GM12878 (cell line): ENCODE results near the gene IER5. TPM values are rescaled to one million over a fixed set of nuclear protein-coding genes. Genes with fewer than 3 reads are reported as not detected.

Source experiments
- ATF7 ChIP-seq: fragments of 450-650 bp; IDR thresholded peaks from 2 replicates; pipeline ENCODE4 v1.6.1; 2016; ENCODE audit warnings: low read depth, mild to moderate bottlenecking
- DPF2 ChIP-seq: fragments of 450-650 bp; IDR thresholded peaks from 2 replicates; pipeline ENCODE4 v1.6.1; 2017; ENCODE audit warnings: mild to moderate bottlenecking
- FOXM1 ChIP-seq: IDR thresholded peaks from 2 replicates; pipeline ENCODE4 v1.6.1; 2012; ENCODE audit warnings: low read depth, mild to moderate bottlenecking, inconsistent platforms, low read length, moderate library complexity
- GATAD2B ChIP-seq: fragments of 450-650 bp; conservative IDR thresholded peaks from 2 replicates; pipeline ENCODE4 v1.6.1; 2017; ENCODE audit warnings: low read depth, mild to moderate bottlenecking, moderate library complexity
- IKZF2 ChIP-seq, 2 experiments: fragments of 450-650 bp; IDR thresholded peaks; 2 replicates each; pipeline ENCODE4 v1.6.1; 2017; ENCODE audit warnings: mild to moderate bottlenecking in 2 of 2, moderate library complexity in 2 of 2
- MAX ChIP-seq: IDR thresholded peaks from 2 replicates; pipeline ENCODE4 v1.6.1; 2012; ENCODE audit warnings: low read depth, low read length, improper control_type of control experiment
- RELB ChIP-seq: fragments of 450-650 bp; IDR thresholded peaks from 2 replicates; pipeline ENCODE4 v1.6.1; 2017; ENCODE audit warnings: low read depth, mild to moderate bottlenecking, moderate library complexity
- SPI1 ChIP-seq: IDR thresholded peaks from 2 replicates; pipeline ENCODE4 v1.6.1; 2011; ENCODE audit warnings: low read depth, mild to moderate bottlenecking, low read length, moderate library complexity, borderline replicate concordance; ENCODE audit not compliant: insufficient read depth
- STAT1 ChIP-seq: fragments of 450-650 bp; conservative IDR thresholded peaks from 2 replicates; pipeline ENCODE4 v1.6.1; 2014; ENCODE audit warnings: antibody characterized with exemption, mild to moderate bottlenecking
- USF1 ChIP-seq: IDR thresholded peaks from 2 replicates; pipeline ENCODE4 v1.6.1; 2011; ENCODE audit warnings: borderline replicate concordance, low read depth, mild to moderate bottlenecking, moderate library complexity, mixed read lengths, low read length; ENCODE audit not compliant: insufficient read depth; ENCODE audit errors: extremely low read length
- ZBTB33 ChIP-seq: fragments of 450-650 bp; IDR thresholded peaks from 2 replicates; pipeline ENCODE4 v1.6.1; 2017; ENCODE audit warnings: mild to moderate bottlenecking
- ZSCAN29 ChIP-seq: fragments of 450-650 bp; IDR thresholded peaks from 2 replicates; pipeline ENCODE4 v1.6.1; 2017; ENCODE audit warnings: mild to moderate bottlenecking, moderate library complexity
- polyA plus RNA-seq, 11 experiments: library from polyadenylated mRNA; depleted of rRNA in 4 of 11; unstranded in 6 of 11; stranded (reverse) in 5 of 11; fragments of >200 nt; fragmentation: Nextera tagmentation in 4 of 11; fragmentation: Illumina TruSeq in 1 of 11; extraction: Ambion mirVana in 4 of 11; extraction: Trizol in 1 of 11; gene quantifications; 1 replicate in 1 of 11; 2 replicates in 10 of 11; pipeline versions ENCODE4 v1.2.1 to v1.2.3, GENCODE V29; 2011 to 2016; ENCODE audit warnings: inconsistent platforms in 2 of 11, missing spikeins in 2 of 11, low read depth in 1 of 11
- total RNA-seq, 4 experiments: library from RNA; depleted of rRNA in 3 of 4; stranded (reverse); fragments of >200 nt in 3 of 4; fragmentation: Illumina TruSeq in 1 of 4; extraction: Trizol in 1 of 4; gene quantifications; 2 replicates each; pipeline versions ENCODE4 v1.2.1 to v1.2.3, GENCODE V29; 2013 to 2021

IER5 gene
- total and polyA plus RNA-seq, 10 of the 15 experiments (the other 5 are each of a cell fraction or from before 2014, with no cell fraction given) = 4.3 to 75.2 (median 30.5) TPM

GRCh38 chr1:181087400-181087901 is 1.0 kb upstream of the IER5 start (continued):
- TF ChIP-seq FOXM1 (0 out of 2 replicates have a peak, but pooled peaks have one; percentile 48), DPF2 (0 out of 2 replicates have a peak, but pooled peaks have one; percentile 52), ATF7 (peak; percentile 98), GATAD2B (0 out of 2 replicates have a peak, but pooled peaks have one; percentile 19), SPI1 (peak; percentile 83; the same call in 1 of the 2 replicates), RELB (peak; percentile 46; the same call in 1 of the 2 replicates), ZSCAN29 (no peak), USF1 (no peak), ZBTB33 (no peak), MAX (no peak), STAT1 (no peak), IKZF2 (IDR thresholded peaks at IDR 0.05) (peak; percentile 67 to 70; a peak in 3 of 4 replicates)
